Immature natural killer cell (primary cell): ENCODE data around the gene USP11. TPM values are rescaled to one million over a fixed set of nuclear protein-coding genes. Genes with fewer than 3 reads are reported as not detected.
A peak's percentile ranks its signal among the peaks of the same experiment; 100 is the strongest.
"Not testable (repeated sequence)": the region's sequence is repeated elsewhere in the genome, so short reads cannot be mapped to it uniquely, and the experiment has no call there.

Source experiments
- DNase-seq, 3 donors: peaks; one replicate each; pipeline ENCODE4 v3.0.0; 2022; ENCODE audit warnings: mixed read lengths in 1 of 3
- H3K27ac Mint-ChIP-seq, 6 donors: one replicate each; pipeline ENCODE4 v1.8.0; 2020; ENCODE audit warnings: mixed read lengths in 6 of 6, mild to moderate bottlenecking in 5 of 6, inconsistent platforms in 4 of 6, moderate library complexity in 3 of 6
- H3K27me3 Mint-ChIP-seq, 3 donors: one replicate each; pipeline ENCODE4 v1.8.0; 2020 to 2021; ENCODE audit warnings: low read depth in 3 of 3, mild to moderate bottlenecking in 3 of 3, mixed read lengths in 3 of 3, moderate library complexity in 3 of 3, inconsistent platforms in 1 of 3
- H3K36me3 Mint-ChIP-seq, 3 donors: one replicate each; pipeline ENCODE4 v1.8.0; 2020; ENCODE audit warnings: mixed read lengths in 3 of 3, inconsistent platforms in 2 of 3, mild to moderate bottlenecking in 2 of 3
- H3K4me1 Mint-ChIP-seq, 2 donors: one replicate each; pipeline ENCODE4 v1.8.0; 2020; ENCODE audit warnings: inconsistent platforms in 2 of 2, mild to moderate bottlenecking in 2 of 2, mixed read lengths in 2 of 2, moderate library complexity in 1 of 2
- H3K4me3 Mint-ChIP-seq, 5 donors: one replicate each; pipeline ENCODE4 v1.8.0; 2020; ENCODE audit warnings: mild to moderate bottlenecking in 5 of 5, mixed read lengths in 5 of 5, inconsistent platforms in 3 of 5, moderate library complexity in 3 of 5
- H3K9me3 Mint-ChIP-seq, 6 donors: one replicate each; pipeline ENCODE4 v1.8.0; 2020; ENCODE audit warnings: mild to moderate bottlenecking in 6 of 6, mixed read lengths in 6 of 6, inconsistent platforms in 4 of 6, moderate library complexity in 3 of 6
- polyA plus RNA-seq, 3 donors: library from polyadenylated mRNA; unstranded; fragments of 300-500 nt; fragmentation: Illumina TruSeq; gene quantifications; one replicate each; pipeline ENCODE4 v1.2.3, GENCODE V29; 2021

Gene USP11
- polyA plus RNA-seq, 3 donors from 2014 or later: 70.8 to 112 (median 96.5) TPM

GRCh38 chrX:47247999-47248320, 15.2 kb downstream of the USP11 start:
- Mint-ChIP-seq H3K4me3 (no peak overlapping the region), H3K27ac (no peak overlapping the region), H3K4me1 (no peaks in the 10 kb centered on the region), H3K36me3 (peaks cover 5 to 29% (median 14%) of the 10 kb centered on the region in 3 donors), H3K27me3 (peaks cover 0 to 4% (median 4%) of the 10 kb centered on the region in 3 donors), H3K9me3 (no peaks in the 10 kb centered on the region)
- no peak for DNase-seq

GRCh38 chrX:47248576-47248975, 15.8 kb downstream of the USP11 start:
- peaks cover 5 to 27% (median 14%) of the 10 kb centered on the region in 3 donors for H3K36me3 Mint-ChIP-seq
- peaks cover 0 to 4% (median 4%) of the 10 kb centered on the region in 3 donors for H3K27me3 Mint-ChIP-seq
- no peak overlapping the region for H3K27ac Mint-ChIP-seq
- no peaks in the 10 kb centered on the region for H3K9me3 Mint-ChIP-seq
- no peaks in the 10 kb centered on the region for H3K4me1 Mint-ChIP-seq
- no peak overlapping the region for H3K4me3 Mint-ChIP-seq
- no peak for DNase-seq

DNA sequence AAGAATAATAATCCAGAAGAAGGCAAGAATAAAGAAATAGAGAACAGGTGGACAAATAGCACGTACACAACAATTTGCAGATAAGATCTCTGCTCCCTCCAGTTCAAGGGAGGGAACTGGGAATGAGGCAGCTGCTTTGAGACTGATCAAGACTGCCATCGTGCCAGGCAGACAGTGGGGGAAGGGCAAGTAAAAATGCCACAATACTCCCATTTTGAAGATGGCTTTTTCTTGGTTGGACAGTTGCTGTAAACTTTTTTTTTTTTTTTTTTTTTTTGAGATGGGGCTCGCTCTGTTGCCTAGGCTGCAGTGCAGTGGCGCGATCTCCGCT, 17.2 kb downstream of the USP11 start:
- peaks cover 5 to 17% (median 14%) of the 10 kb centered on the region in 3 donors for H3K36me3 Mint-ChIP-seq
- peaks cover 0 to 2% (median 0%) of the 10 kb centered on the region in 6 donors for H3K9me3 Mint-ChIP-seq
- no peak for DNase-seq
- no peak overlapping the region for H3K4me3 Mint-ChIP-seq
- peaks cover 0 to 7% (median 4%) of the 10 kb centered on the region in 3 donors for H3K27me3 Mint-ChIP-seq
- no peak overlapping the region for H3K27ac Mint-ChIP-seq
- no peaks in the 10 kb centered on the region for H3K4me1 Mint-ChIP-seq

DNA sequence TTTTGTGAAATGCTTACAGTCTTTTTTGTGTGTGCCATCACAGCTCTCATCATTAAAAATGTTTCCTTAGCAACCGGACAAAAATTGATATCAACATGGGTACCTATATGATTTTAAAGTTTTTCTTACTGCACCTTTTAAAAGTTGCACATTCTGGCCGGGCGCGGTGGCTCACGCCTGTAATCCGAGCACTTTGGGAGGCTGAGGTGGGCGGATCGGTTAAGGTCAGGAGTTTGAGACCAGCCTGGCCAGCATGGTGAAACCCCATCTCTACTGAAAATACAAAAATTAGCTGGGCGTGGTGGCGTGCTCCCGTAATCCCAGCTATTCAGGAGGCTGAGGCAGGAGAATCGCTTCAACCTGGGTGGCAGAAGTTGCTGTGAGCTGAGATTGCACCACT, 24.8 kb downstream of the USP11 start:
- not testable (repeated sequence) for H3K27me3 Mint-ChIP-seq, H3K4me1 Mint-ChIP-seq, H3K9me3 Mint-ChIP-seq, H3K27ac Mint-ChIP-seq, H3K36me3 Mint-ChIP-seq, H3K4me3 Mint-ChIP-seq, DNase-seq

- no peaks in the 10 kb centered on the region for H3K36me3 Mint-ChIP-seq
- H3K4me1 Mint-ChIP-seq: no peaks in the 10 kb centered on the region
- no peaks in the 10 kb centered on the region for H3K9me3 Mint-ChIP-seq
- peaks cover 0 to 12% (median 3%) of the 10 kb centered on the region in 3 donors for H3K27me3 Mint-ChIP-seq
- no peak overlapping the region for H3K4me3 Mint-ChIP-seq
- DNase-seq: no peak
- no peak overlapping the region for H3K27ac Mint-ChIP-seq
Measured at GRCh38 chrX:47264483-47265173, 31.8 kb downstream of the USP11 start.

GRCh38 chrX:47266643-47267042, 33.8 kb downstream of the USP11 start:
- Mint-ChIP-seq H3K27ac (no peak overlapping the region), H3K36me3 (no peaks in the 10 kb centered on the region), H3K27me3 (peaks cover 0 to 15% (median 3%) of the 10 kb centered on the region in 3 donors), H3K4me3 (no peak overlapping the region), H3K4me1 (no peaks in the 10 kb centered on the region), H3K9me3 (no peaks in the 10 kb centered on the region)
- no peak for DNase-seq

DNA sequence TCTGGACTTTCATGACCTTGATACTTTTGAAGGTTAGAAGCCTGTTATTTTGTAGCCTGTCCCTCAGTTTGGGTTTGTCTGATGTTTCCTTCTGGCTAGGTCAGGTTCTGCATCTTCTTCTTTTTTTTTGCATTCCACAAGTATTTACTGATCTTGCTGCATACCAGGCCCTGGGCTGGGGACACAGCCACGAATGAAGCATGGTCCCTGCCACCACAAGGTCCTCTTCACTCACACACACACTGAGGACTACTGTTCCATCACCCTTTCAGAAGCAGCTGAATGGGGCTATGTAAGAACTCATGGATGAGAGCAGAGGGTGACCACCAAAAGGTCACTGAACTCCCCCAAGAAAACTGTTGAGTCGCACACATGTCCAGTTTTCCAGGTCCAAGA, 39.2 kb downstream of the USP11 start:
- no peaks in the 10 kb centered on the region for H3K9me3 Mint-ChIP-seq
- H3K27ac Mint-ChIP-seq: no peak overlapping the region
- H3K4me1 Mint-ChIP-seq: no peaks in the 10 kb centered on the region
- H3K36me3 Mint-ChIP-seq: no peaks in the 10 kb centered on the region
- DNase-seq: no peak
- no peak overlapping the region for H3K4me3 Mint-ChIP-seq
- peaks cover 0 to 9% (median 3%) of the 10 kb centered on the region in 3 donors for H3K27me3 Mint-ChIP-seq

- no peak for DNase-seq
- H3K4me3 Mint-ChIP-seq: no peak overlapping the region
- H3K27ac Mint-ChIP-seq: no peak overlapping the region
Measured at GRCh38 chrX:47273011-47273730, 40.4 kb downstream of the USP11 start.

GRCh38 chrX:47278691-47279090, 45.9 kb downstream of the USP11 start:
- no peaks in the 10 kb centered on the region for H3K4me1 Mint-ChIP-seq
- DNase-seq: no peak
- no peaks in the 10 kb centered on the region for H3K9me3 Mint-ChIP-seq
- H3K36me3 Mint-ChIP-seq: no peaks in the 10 kb centered on the region
- no peak overlapping the region for H3K27ac Mint-ChIP-seq
- no peak overlapping the region for H3K4me3 Mint-ChIP-seq
- peaks cover 0 to 7% (median 3%) of the 10 kb centered on the region in 3 donors for H3K27me3 Mint-ChIP-seq

More at GRCh38 chrX:47273011-47273730, 40.4 kb downstream of the USP11 start:
- no peaks in the 10 kb centered on the region for H3K4me1 Mint-ChIP-seq
- H3K36me3 Mint-ChIP-seq: no peaks in the 10 kb centered on the region
- no peaks in the 10 kb centered on the region for H3K9me3 Mint-ChIP-seq
- H3K27me3 Mint-ChIP-seq: peaks cover 0 to 11% (median 9%) of the 10 kb centered on the region in 3 donors

DNA sequence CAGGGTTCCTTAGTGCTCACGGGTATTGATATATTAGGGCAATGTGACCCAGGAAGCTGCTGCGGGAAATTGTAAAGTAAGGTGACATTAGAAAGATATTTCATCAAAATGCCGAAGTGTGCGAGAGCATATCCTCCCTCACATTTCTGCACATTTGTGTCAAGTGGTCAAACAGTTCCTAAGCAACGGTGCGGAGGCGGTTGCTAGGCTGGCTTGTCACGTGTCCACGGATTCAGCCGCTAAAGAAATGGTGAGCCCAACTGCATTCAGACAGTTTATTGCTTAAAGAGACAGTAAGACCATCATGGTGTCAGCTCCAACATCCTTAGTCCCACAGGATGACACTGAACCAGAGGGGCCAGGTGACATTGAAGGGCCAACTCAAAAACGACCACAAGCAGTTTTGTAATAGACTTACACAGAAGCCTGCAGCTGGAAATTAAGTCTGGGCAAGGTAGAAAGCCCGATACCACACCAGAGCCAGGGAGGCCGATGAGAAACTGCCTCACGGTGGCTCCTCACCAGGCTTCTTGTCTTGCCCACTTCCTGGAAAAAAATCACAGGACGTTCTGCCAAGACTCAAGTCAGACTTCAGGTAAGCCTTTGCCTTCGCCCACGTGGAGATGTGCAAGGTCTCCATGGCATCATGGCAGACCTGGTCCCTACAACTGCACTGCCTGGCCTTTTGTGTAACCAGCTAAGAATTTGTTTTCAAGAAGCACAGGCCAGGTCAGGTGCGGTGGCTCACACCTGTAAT, 50.4 kb downstream of the USP11 start:
- DNase-seq: peak; percentile 1 to 19 (median 4)
- no peaks in the 10 kb centered on the region for H3K36me3 Mint-ChIP-seq
- no peaks in the 10 kb centered on the region for H3K9me3 Mint-ChIP-seq
- no peaks in the 10 kb centered on the region for H3K4me1 Mint-ChIP-seq
- H3K4me3 Mint-ChIP-seq: peak overlapping the region in 1 of 5 donors; percentile 20
- no peak overlapping the region for H3K27ac Mint-ChIP-seq
- peaks cover 0 to under 1% (median 0%) of the 10 kb centered on the region in 3 donors for H3K27me3 Mint-ChIP-seq

GRCh38 chrX:47284616-47285015, 51.8 kb downstream of the USP11 start:
- H3K27me3 Mint-ChIP-seq, DNase-seq, H3K36me3 Mint-ChIP-seq, H3K27ac Mint-ChIP-seq, H3K4me1 Mint-ChIP-seq, H3K9me3 Mint-ChIP-seq, H3K4me3 Mint-ChIP-seq: not testable (repeated sequence)

DNA sequence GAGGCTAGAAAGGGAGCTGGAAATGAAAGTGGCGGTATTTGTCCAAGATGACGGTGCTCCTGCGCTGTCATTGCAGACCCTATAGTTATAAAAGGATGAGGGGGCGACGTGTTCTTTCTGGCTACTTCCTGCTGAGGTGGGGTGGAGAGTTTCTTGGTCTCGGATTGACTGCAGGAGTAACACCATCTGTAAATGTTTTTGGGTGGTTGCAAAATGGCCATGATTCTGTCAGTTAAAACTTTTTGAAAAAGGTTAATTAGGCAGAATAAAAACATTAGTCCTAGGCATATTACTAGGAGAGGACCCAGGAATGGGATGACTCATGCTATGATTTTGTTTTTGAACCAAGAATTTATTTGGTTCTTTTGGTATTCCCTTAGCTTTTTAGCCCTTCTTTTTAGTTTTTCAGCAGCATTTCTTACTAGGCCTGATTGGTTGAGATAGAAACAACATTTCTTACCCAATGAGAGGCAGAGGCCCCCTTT, 53.1 kb downstream of the USP11 start:
- H3K36me3 Mint-ChIP-seq: no peaks in the 10 kb centered on the region
- H3K4me3 Mint-ChIP-seq: no peak overlapping the region
- DNase-seq: no peak
- H3K27me3 Mint-ChIP-seq: no peaks in the 10 kb centered on the region
- no peaks in the 10 kb centered on the region for H3K4me1 Mint-ChIP-seq
- H3K27ac Mint-ChIP-seq: peak overlapping the region in 1 of 6 donors; percentile 18
- H3K9me3 Mint-ChIP-seq: no peaks in the 10 kb centered on the region

- no peak overlapping the region for H3K4me3 Mint-ChIP-seq
- H3K27me3 Mint-ChIP-seq: peaks cover 0 to 6% (median 2%) of the 10 kb centered on the region in 3 donors
Measured at GRCh38 chrX:47293106-47293505, 60.3 kb downstream of the USP11 start.

GRCh38 chrX:47296766-47297365, 64.1 kb downstream of the USP11 start:
- Mint-ChIP-seq H3K36me3 (no peaks in the 10 kb centered on the region), H3K27me3 (peaks cover 0 to 7% (median 4%) of the 10 kb centered on the region in 3 donors), H3K27ac (no peak overlapping the region), H3K4me3 (no peak overlapping the region), H3K4me1 (no peaks in the 10 kb centered on the region), H3K9me3 (peaks cover 0 to 2% (median 0%) of the 10 kb centered on the region in 6 donors)
- DNase-seq: no peak

More at GRCh38 chrX:47293106-47293505, 60.3 kb downstream of the USP11 start:
- H3K4me1 Mint-ChIP-seq: no peaks in the 10 kb centered on the region
- H3K27ac Mint-ChIP-seq: no peak overlapping the region
- no peak for DNase-seq
- peaks cover 0 to 2% (median 0%) of the 10 kb centered on the region in 6 donors for H3K9me3 Mint-ChIP-seq
- H3K36me3 Mint-ChIP-seq: no peaks in the 10 kb centered on the region
